Activated T-cell treated with anti-CD3 and anti-CD28 coated beads, Interleukin-2, amount 50 U/mL, for 72 hours (primary cell): Measurements from ENCODE around the gene TAGAP. TPM values are rescaled to one million over a fixed set of nuclear protein-coding genes. Genes with fewer than 3 reads are reported as not detected.

Experiments
- ATAC-seq, 2 donors: fragments of 150-1000 bp; cut with Tn5 transposase; replicated peaks in 1 of 2; 2 replicates each; pipeline ENCODE4 v1.10.0; 2021; ENCODE audit warnings: moderate library complexity in 2 of 2, mild to moderate bottlenecking in 1 of 2
- DNase-seq, 2 donors: peaks; one replicate each; pipeline ENCODE4 v3.0.0; 2021 to 2022; ENCODE audit warnings: mixed read lengths in 1 of 2
- H3K27ac Mint-ChIP-seq: one replicate; pipeline ENCODE4 v1.8.0; 2022; ENCODE audit warnings: mild to moderate bottlenecking, moderate library complexity, mixed read lengths
- H3K27me3 Mint-ChIP-seq: one replicate; pipeline ENCODE4 v1.8.0; 2022; ENCODE audit warnings: low read depth, mixed read lengths
- H3K36me3 Mint-ChIP-seq, 2 donors: one replicate each; pipeline ENCODE4 v1.8.0; 2022; ENCODE audit warnings: mixed read lengths in 2 of 2, mild to moderate bottlenecking in 1 of 2; ENCODE audit not compliant: insufficient read depth in 2 of 2
- H3K4me1 Mint-ChIP-seq: one replicate; pipeline ENCODE4 v1.8.0; 2022; ENCODE audit warnings: low read depth, mixed read lengths
- H3K4me3 Mint-ChIP-seq, 2 donors: one replicate each; pipeline ENCODE4 v1.8.0; 2022; ENCODE audit warnings: mild to moderate bottlenecking in 2 of 2, mixed read lengths in 2 of 2, moderate library complexity in 2 of 2
- H3K9me3 Mint-ChIP-seq, 2 donors: one replicate each; pipeline ENCODE4 v1.8.0; 2022; ENCODE audit warnings: mixed read lengths in 2 of 2
- total RNA-seq, 2 donors: library from RNA; stranded (reverse); gene quantifications; one replicate each; pipeline ENCODE4 v1.2.3, GENCODE V29; 2022

The TAGAP gene
- total RNA-seq, 2 donors from 2014 or later = 34.6 to 56.1 TPM

GRCh38 chr6:159080217-159080976 is 35.6 kb upstream of the TAGAP start:
- H3K36me3 Mint-ChIP-seq = peaks cover 0 to 2% of the 10 kb centered on the region in 2 donors
- peak overlapping the region; percentile 63 for H3K27ac Mint-ChIP-seq
- H3K4me1 Mint-ChIP-seq = peaks cover 82% of the 10 kb centered on the region
- H3K9me3 Mint-ChIP-seq = peaks cover 0 to 2% of the 10 kb centered on the region in 2 donors
- H3K27me3 Mint-ChIP-seq = no peaks in the 10 kb centered on the region
- H3K4me3 Mint-ChIP-seq = peak overlapping the region; percentile 63
- peak in 1 of 2 donors; percentile 53 for DNase-seq
- ATAC-seq = peak; percentile 84 to 88

DNA sequence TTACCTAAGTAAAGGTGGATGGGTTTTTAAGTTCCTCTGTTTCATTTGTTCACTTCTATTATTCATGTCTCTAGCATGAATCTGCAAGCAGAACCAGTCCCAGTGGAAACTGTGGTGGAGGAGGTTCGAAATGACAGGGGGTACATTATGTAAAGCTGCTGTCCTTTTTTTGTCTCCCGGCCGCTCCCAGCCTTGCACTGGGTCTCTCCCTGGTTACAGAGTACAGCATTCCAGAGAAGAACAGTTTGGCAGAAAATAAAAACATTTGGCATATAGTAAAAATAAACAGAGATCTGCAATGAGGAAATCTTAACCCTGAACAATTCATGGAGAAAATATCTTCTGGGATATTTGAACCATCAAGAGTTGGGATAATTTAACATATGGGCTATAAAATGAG is 34.6 kb upstream of the TAGAP start:
- H3K4me1 Mint-ChIP-seq = peaks cover 84% of the 10 kb centered on the region
- peaks cover 0 to 2% of the 10 kb centered on the region in 2 donors for H3K36me3 Mint-ChIP-seq
- peaks cover 0 to 2% of the 10 kb centered on the region in 2 donors for H3K9me3 Mint-ChIP-seq
- ATAC-seq = no peak
- no peak for DNase-seq
- H3K27ac Mint-ChIP-seq = peak overlapping the region; percentile 49
- no peaks in the 10 kb centered on the region for H3K27me3 Mint-ChIP-seq
- H3K4me3 Mint-ChIP-seq = peak overlapping the region in 1 of 2 donors; percentile 19

- Mint-ChIP-seq H3K27me3 (no peaks in the 10 kb centered on the region), H3K36me3 (peaks cover 0 to 2% of the 10 kb centered on the region in 2 donors), H3K27ac (peak overlapping the region; percentile 9), H3K4me3 (peak overlapping the region; percentile 67 to 79), H3K4me1 (peaks cover 83% of the 10 kb centered on the region), H3K9me3 (peaks cover 0 to 2% of the 10 kb centered on the region in 2 donors)
- peak; percentile 71 to 72 for ATAC-seq
- DNase-seq = peak; percentile 62 to 73
Measured at GRCh38 chr6:159077123-159077522, 32.3 kb upstream of the TAGAP start.

DNA sequence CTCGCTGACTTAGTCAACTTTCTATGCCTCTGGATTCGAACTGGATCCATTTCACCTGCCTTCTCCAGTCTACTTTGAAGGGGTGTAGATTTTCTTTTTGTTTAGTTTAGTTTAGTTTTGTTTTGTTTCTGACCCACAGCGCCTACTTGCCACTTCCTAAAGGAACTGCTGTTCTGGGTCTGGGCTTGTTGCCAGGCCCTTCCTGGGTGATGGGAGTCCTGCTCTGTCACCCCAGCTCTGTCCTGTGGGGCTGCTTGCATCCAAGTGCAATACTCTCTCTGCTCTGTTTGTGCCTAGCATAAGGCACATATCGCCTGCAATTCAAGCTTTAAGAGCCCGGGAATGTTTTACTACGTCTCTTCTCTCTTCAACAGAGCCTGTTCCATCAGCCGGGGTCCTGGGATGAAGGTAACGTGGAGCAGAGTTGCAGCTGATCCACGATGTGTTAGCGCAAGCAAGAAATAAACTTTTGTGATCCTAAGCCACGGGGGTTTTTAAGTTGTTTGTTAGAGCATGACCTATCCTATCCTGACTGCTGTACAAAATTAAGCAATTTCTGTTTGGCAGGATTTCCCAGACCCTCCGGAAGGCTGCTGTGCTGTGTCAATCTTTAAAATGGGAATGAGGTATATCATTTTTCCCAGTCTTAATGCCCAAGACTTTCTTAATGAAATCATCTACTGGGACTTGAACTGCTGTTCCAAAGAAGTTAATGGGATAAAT is 30.9 kb upstream of the TAGAP start:
- Mint-ChIP-seq H3K9me3 (peaks cover 0 to 2% of the 10 kb centered on the region in 2 donors), H3K4me1 (peaks cover 83% of the 10 kb centered on the region), H3K4me3 (peak overlapping the region; percentile 67 to 79), H3K36me3 (peaks cover 0 to 2% of the 10 kb centered on the region in 2 donors), H3K27me3 (no peaks in the 10 kb centered on the region), H3K27ac (no peak overlapping the region)
- no peak for DNase-seq
- no peak for ATAC-seq

DNA sequence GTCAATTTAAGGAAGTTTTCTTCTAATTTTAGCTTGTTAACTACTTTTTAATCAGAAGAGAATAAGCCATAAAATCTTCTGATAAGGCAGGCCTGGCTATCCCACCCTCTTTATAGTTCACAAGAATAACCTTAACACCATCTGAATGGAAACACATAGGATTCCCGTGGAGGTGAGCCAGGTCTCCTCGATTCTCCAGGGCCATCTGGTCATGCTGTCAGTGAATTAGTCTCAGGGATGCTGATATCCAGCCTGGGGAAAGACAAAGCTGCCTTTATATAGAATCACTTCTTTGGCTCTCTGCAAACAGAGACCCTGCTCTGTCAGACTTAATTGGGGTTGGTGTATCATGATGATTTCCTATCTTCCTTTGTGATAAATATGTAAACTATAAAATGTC is 30.1 kb upstream of the TAGAP start:
- Mint-ChIP-seq H3K9me3 (peaks cover 0 to 2% of the 10 kb centered on the region in 2 donors), H3K27me3 (no peaks in the 10 kb centered on the region), H3K4me3 (no peak overlapping the region), H3K4me1 (peaks cover 77% of the 10 kb centered on the region), H3K27ac (no peak overlapping the region), H3K36me3 (no peaks in the 10 kb centered on the region)
- no peak for DNase-seq
- ATAC-seq = no peak

DNA sequence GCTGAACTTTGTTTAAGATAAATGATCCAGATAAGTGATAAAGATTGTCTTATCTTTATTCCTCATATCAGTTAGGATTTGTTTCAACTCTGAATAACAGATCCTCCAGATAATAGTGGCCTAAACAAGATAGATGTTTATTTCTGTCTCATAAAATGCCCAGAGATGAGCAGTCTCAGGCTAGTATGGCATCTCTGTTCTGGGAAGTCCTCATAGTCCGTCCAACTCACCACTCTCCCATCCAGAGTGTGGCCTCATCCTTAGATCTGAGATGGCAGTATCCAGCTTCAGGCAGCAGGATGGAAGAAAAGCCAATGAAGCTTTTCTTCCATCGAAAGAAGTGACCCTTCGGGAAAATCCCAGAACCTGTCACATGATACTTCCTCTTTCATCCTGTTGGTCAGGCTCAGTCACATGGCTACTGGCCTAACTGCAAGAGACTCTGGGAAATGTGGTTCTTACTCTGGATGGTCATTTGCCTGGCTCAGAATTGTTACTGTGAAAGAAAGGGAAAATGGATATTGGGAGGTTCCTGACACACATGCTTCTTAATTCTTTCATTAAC is 29.4 kb upstream of the TAGAP start:
- H3K27ac Mint-ChIP-seq = no peak overlapping the region
- ATAC-seq = no peak
- peaks cover 0 to 2% of the 10 kb centered on the region in 2 donors for H3K9me3 Mint-ChIP-seq
- H3K36me3 Mint-ChIP-seq = no peaks in the 10 kb centered on the region
- no peak overlapping the region for H3K4me3 Mint-ChIP-seq
- no peak for DNase-seq
- H3K27me3 Mint-ChIP-seq = no peaks in the 10 kb centered on the region
- peaks cover 70% of the 10 kb centered on the region for H3K4me1 Mint-ChIP-seq

- no peak for DNase-seq
- Mint-ChIP-seq H3K27me3 (no peaks in the 10 kb centered on the region), H3K4me1 (peaks cover 62% of the 10 kb centered on the region), H3K9me3 (no peaks in the 10 kb centered on the region), H3K36me3 (peaks cover 0 to 2% of the 10 kb centered on the region in 2 donors), H3K4me3 (peak overlapping the region; percentile 42 to 49), H3K27ac (peak overlapping the region; percentile 87)
- ATAC-seq = peak; percentile 62 to 78
Measured at GRCh38 chr6:159071843-159072769, 27.3 kb upstream of the TAGAP start.

DNA sequence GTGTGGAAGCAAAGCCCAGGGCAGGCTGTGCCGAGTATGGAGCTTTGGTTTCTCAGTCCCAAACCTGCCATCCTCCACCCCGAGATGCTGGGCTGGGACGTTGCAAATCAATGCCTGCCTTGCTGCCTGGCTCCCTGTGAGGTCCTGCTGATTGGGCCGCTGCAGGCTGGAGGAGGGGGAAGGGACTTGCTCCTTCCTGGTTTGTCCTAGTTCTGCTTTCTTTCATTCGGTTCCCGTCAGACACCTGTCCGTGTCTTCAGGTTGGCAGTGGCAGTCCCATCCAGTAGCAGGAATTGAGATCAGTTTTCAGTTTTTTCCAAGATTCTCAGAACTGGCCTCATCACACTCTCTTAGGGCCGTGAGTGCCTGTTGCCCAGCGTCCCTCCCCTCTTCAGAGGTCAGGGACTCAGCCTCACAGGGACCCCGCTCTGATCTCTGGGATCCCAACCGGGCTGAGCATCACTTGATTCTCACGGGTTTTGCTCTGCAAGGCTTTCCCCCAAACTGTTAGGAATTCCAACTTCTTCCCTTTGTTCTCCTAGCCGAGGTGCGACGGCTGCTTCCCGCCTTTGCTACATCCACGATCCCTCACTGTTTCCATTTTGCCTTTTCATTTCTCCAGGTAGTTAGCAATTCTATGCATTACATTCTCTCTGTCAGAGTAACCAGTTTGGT is 24.2 kb upstream of the TAGAP start:
- Mint-ChIP-seq H3K27me3 (no peaks in the 10 kb centered on the region), H3K36me3 (peaks cover 0 to 4% of the 10 kb centered on the region in 2 donors), H3K9me3 (no peaks in the 10 kb centered on the region), H3K27ac (no peak overlapping the region), H3K4me1 (peaks cover 70% of the 10 kb centered on the region), H3K4me3 (no peak overlapping the region)
- ATAC-seq (no peak), DNase-seq (no peak)

DNA sequence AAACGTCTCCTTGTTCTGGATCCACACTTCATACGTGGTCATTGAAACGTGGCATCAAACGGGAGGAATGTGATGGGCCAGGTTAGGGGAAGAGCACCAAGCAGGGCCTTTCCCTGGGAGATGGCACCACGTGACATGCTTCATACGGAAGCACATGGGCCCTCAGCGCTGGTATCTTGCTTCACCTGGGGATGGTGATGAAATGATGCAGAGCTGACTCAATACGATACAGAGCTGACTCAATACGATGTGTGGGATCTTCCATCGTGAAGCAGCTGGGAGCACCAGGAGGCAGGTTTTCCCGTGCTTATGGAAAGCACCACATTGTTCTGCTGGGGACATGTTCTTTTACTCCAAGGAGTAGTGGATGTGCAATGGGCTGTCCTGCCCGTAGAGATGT is 22.5 kb upstream of the TAGAP start:
- H3K36me3 Mint-ChIP-seq = peaks cover 0 to 4% of the 10 kb centered on the region in 2 donors
- peak overlapping the region; percentile 24 for H3K27ac Mint-ChIP-seq
- H3K27me3 Mint-ChIP-seq = no peaks in the 10 kb centered on the region
- peaks cover 0 to 2% of the 10 kb centered on the region in 2 donors for H3K9me3 Mint-ChIP-seq
- peak overlapping the region; percentile 14 to 46 for H3K4me3 Mint-ChIP-seq
- DNase-seq = peak; percentile 41 to 61
- peak; percentile 22 to 58 for ATAC-seq
- peaks cover 78% of the 10 kb centered on the region for H3K4me1 Mint-ChIP-seq

GRCh38 chr6:159066483-159066882 is 21.7 kb upstream of the TAGAP start:
- no peak for ATAC-seq
- Mint-ChIP-seq H3K4me1 (peaks cover 77% of the 10 kb centered on the region), H3K27me3 (no peaks in the 10 kb centered on the region), H3K9me3 (peaks cover 0 to 5% of the 10 kb centered on the region in 2 donors), H3K4me3 (peak overlapping the region in 1 of 2 donors; percentile 14), H3K36me3 (peaks cover 5 to 6% of the 10 kb centered on the region in 2 donors), H3K27ac (no peak overlapping the region)
- DNase-seq = no peak

DNA sequence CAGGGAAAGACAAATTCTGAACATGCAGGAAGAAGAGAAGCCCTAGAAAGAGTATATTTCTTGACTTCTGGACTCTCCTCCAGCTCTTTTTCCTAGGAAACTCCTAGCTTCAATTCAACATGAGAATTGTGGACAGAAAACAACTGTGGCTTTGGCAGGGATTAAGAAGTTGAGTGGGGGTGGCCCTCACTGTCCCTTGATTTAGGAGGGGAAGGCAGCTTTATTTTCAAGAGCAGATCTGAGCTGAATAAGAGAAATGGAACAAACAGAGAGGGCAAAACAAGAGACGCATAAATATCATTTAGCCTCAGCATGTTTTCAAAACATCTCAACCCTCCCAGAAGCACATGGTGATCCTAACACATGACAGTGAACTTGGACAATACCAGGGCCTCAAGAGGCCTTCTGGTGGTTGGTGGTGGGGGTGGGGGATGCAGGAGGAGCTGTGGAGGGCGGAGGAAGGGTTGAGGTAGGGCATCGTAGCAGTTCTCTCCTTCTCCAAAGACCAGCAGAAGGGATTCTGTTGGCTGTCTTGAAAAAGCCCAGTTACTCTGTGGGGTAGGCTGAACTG is 21.1 kb upstream of the TAGAP start:
- Mint-ChIP-seq H3K4me3 (peak overlapping the region in 1 of 2 donors; percentile 66), H3K4me1 (peaks cover 77% of the 10 kb centered on the region), H3K27ac (peak overlapping the region; percentile 61), H3K9me3 (peaks cover 0 to 7% of the 10 kb centered on the region in 2 donors), H3K27me3 (no peaks in the 10 kb centered on the region), H3K36me3 (peaks cover 8 to 10% of the 10 kb centered on the region in 2 donors)
- no peak for DNase-seq
- ATAC-seq = no peak
